Esophagus mucosa (tissue), 1 donor: ENCODE data around the gene TLR6. TPM values are rescaled to one million over a fixed set of nuclear protein-coding genes. Genes with fewer than 3 reads are reported as not detected.
"Not testable (repeated sequence)": the region's sequence is repeated elsewhere in the genome, so short reads cannot be mapped to it uniquely, and the experiment has no call there.

ENCODE experiments used
- ATAC-seq: fragments of 200-7000 bp; cut with Tn5 transposase; one replicate; pipeline ENCODE4 v1.9.1; 2020
- total RNA-seq: library from RNA; stranded (reverse); gene quantifications from one replicate; pipeline ENCODE4 v1.2.4, GENCODE V29; 2023
- donor health status: DM: yes; HTN: yes; CAD: no.

TLR6 gene
- total RNA-seq, 1 donor from 2014 or later, result 1.6 TPM

GRCh38 chr4:38785901-38786402 lies 70.7 kb downstream of the TLR6 start:
- no peak for ATAC-seq

GRCh38 chr4:38785041-38785790 lies 71.4 kb downstream of the TLR6 start:
- no peak for ATAC-seq

GRCh38 chr4:38784141-38784540 lies 72.5 kb downstream of the TLR6 start:
- ATAC-seq, result no peak

DNA sequence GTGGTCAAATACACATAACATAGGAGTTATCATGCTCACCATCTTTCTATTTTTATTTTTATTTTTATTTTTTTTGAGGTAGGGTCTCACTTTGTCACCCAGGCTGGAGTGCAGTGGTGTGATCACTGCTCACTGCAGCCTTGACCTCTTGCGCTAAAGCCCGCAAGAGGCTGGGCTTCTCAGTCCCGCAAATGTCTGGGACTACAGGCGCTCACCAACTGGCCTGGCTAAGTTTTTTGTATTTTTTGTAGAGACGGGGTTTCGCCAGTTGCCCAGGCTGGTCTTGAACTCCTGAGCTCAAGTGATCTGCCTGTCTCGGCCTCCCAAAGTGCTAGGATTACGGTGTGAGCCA lies 73.5 kb downstream of the TLR6 start:
- no peak for ATAC-seq

- peak; percentile 86 for ATAC-seq
These were observed 74.0 kb downstream of the TLR6 start, which contains the start of gene TLR10 for GRCh38 chr4:38782452-38783108. Gene TLR10, minus strand, starts transcription at chr4:38782990. Its CDS starts 7,400 bp downstream, at chr4:38775590.

GRCh38 chr4:38781854-38782261 lies 74.8 kb downstream of the TLR6 start:
- ATAC-seq, result no peak

DNA sequence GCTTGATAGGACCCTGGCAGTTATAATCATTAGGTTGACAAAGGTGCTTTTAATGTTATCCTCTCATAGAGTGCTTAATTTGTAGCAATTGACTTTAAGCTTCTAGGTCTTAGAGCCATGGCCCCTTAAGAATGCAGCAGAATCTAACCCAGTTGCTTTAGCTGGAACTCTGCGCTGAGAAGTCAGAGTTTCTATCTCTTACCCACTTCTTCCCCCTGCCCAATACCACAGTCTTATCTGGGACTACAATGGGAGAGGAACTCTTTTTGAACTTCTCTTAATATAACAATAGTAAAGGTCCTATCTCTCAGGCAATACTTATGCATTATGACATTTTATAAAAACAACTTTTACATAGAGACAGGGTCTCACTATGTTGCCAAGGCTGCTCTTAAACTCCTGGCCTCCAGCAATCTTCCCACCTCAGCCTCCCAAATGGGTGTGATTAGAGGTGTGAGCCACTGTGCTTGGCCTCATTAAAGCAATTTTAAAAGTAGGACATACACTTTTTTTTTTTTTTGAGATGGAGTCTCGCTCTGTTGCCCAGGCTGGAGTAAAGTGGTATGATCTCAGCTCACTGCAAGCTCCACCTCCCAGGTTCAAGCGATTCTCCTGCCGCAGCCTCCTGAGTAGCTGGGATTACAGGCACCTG lies 75.7 kb downstream of the TLR6 start:
- no peak for ATAC-seq

DNA sequence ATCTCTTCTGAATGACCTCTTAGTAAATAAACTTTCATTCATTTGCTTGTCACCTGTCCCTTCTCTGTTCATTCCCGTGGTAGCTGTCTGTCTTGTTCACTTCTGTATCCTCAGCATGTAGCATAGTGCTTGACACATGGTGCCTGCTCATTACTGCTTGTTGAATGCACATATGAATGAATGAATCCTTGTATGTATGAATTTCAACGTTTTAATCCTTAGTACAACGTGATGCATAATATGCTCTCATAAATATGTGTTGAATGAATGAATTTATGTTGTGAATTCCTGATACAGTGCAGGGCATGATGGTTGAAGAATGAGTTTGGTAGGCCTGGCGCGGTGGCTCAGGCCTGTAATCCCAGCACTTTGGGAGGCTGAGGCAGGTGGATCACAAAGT lies 76.8 kb downstream of the TLR6 start:
- ATAC-seq, result no peak

DNA sequence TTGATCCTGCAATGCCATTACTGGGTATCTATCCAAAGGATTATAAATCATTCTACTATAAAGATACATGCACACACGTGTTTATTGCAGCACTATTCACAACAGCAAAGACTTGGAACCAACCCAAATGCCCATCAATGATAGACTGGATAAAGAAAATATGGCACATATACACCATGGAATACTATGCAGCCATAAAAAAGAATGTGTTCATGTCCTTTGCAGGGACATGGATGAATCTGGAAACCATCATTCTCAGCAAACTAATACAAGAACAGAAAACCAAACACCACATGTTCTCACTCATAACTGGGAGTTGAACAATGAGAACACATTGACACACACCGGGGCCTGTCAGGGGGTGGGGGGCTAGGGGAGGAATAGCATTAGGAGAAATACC lies 78.7 kb downstream of the TLR6 start:
- ATAC-seq, result not testable (repeated sequence)

DNA sequence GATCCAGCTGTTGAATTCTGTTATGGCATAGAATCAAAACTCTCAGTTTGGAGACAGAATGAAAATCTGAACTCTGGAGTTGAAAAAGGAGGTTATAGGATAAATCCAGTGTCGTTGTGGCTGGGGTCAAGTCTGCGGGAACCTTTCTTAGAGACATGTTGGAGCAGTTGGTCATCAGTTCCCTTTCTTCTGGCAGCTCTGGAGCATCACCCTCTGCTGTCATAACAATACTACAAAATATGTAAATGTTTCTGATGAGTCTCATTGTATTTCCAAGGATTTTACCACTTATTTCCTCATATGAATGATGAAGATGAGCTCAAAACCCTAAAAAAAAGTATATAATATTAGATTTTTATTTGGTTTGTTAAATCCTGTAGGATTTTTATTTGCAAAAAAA lies 81.3 kb downstream of the TLR6 start:
- no peak for ATAC-seq

DNA sequence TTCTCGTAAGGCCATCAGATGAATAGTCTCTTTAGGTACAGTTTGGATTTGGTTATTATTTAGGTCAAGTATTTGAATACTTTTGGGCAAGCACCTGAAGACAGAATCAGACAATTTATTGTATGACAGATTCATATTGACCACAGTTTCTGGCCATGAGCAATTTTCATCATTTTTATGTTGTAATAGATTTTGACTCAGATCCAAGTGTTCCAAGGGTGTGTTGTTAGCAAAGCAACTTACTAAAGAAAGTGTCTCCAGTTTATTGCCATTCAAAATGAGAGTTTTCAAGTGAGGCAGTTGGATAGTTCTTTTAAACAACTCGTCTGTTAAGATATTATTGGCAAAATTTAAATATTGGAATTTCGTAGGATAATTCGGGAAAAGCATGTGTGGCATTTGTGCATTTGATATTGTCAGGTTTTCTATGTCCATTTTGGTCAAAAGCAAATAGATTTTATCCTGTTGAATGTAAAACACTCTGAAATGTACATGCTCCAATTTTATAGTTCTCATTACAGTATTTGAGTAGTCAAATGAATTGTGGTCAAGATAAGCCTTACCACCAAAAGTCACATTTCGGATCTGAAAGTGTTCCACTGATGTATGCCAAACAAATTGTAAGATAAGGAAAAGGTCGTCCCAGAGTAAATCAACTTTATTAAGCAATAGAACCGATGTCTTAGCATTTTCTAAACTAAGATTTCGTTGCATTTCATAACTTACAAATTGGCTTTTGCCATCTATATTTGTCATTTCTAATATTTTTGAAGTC lies 82.2 kb downstream of the TLR6 start:
- no peak for ATAC-seq

Other genes starting within 250 kb of the TLR6 start
- gene KLF3, start 192.6 kb downstream of the TLR6 start, total RNA-seq, result 77.8 TPM
- gene TLR10, start 73.8 kb downstream of the TLR6 start, total RNA-seq, result 0.40 TPM
- gene TLR1, start 52.0 kb downstream of the TLR6 start, total RNA-seq, result 2.7 TPM
- gene FAM114A1, start 11.0 kb upstream of the TLR6 start, total RNA-seq, result 33.2 TPM
- 0.16 TPM for gene TMEM156, start 175.6 kb upstream of the TLR6 start, total RNA-seq
- gene KLHL5, start 205.4 kb upstream of the TLR6 start, total RNA-seq, result 9.0 TPM